Measurements from ENCODE around the gene SZRD1.
"Not testable (repeated sequence)": the region's sequence is repeated elsewhere in the genome, so short reads cannot be mapped to it uniquely, and the experiment has no call there.

The SZRD1 gene

DNA sequence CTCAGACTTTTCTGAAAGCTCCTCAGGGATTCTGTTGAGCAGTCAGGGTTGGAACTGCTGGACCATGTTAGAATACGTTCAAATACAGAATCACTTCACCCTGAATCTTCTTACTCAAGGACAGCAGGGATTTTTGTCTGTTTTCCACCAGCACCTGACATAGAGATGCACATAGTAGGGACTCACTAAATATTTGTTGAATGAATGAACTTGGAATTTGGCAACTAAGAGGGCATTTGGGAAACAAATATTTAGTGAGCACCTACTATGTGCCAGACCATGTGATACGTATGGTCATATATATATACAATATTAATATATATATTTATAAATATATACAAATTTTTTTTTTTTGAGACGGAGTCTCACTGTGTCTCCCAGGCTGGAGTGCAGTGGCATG is 10.2 kb upstream of the SZRD1 start:
- TF ChIP-seq CTCF (IDR thresholded peaks at IDR 0.05; ENCODE audit: poor library complexity, severe bottlenecking) = no peak
- no peaks in the 10 kb centered on the region for H3K36me3 ChIP-seq (ENCODE audit: low read depth)
- H3K9me3 ChIP-seq (ENCODE audit: severe bottlenecking) = no peaks in the 10 kb centered on the region
- no peak overlapping the region for H3K4me3 ChIP-seq (ENCODE audit: severe bottlenecking)
- no peak overlapping the region for H3K27ac ChIP-seq (ENCODE audit: poor library complexity, severe bottlenecking)
- no peak for DNase-seq (ENCODE audit: low spot score)
- ATAC-seq (ENCODE audit: low read depth) = no peak
- H3K27me3 ChIP-seq (ENCODE audit: insufficient read depth, poor library complexity, severe bottlenecking) = no peaks in the 10 kb centered on the region
- H3K4me1 ChIP-seq (ENCODE audit: insufficient read depth, poor library complexity, severe bottlenecking) = no peaks in the 10 kb centered on the region

- not testable (repeated sequence) for H3K27ac ChIP-seq (ENCODE audit: poor library complexity, severe bottlenecking); H3K4me1 ChIP-seq (ENCODE audit: insufficient read depth, poor library complexity, severe bottlenecking); H3K27me3 ChIP-seq (ENCODE audit: insufficient read depth, poor library complexity, severe bottlenecking); H3K36me3 ChIP-seq (ENCODE audit: low read depth); DNase-seq (ENCODE audit: low spot score); H3K9me3 ChIP-seq (ENCODE audit: severe bottlenecking); ATAC-seq (ENCODE audit: low read depth); H3K4me3 ChIP-seq (ENCODE audit: severe bottlenecking)
These were observed 1.9 kb upstream of the SZRD1 start for GRCh38 chr1:16365146-16365498.

- DNase-seq (ENCODE audit: low spot score) = peak; percentile 82
- Histone ChIP-seq H3K27ac (ENCODE audit: poor library complexity, severe bottlenecking) (peak overlapping the region; percentile 89), H3K4me1 (ENCODE audit: insufficient read depth, poor library complexity, severe bottlenecking) (peaks cover 13% of the 10 kb centered on the region), H3K4me3 (ENCODE audit: severe bottlenecking) (peak overlapping the region; percentile 81), H3K9me3 (ENCODE audit: severe bottlenecking) (no peaks in the 10 kb centered on the region), H3K36me3 (ENCODE audit: low read depth) (peaks cover under 1% of the 10 kb centered on the region; the same call in 1 of the 2 replicates), H3K27me3 (ENCODE audit: insufficient read depth, poor library complexity, severe bottlenecking) (no peaks in the 10 kb centered on the region)
- peak; percentile 68 for ATAC-seq (ENCODE audit: low read depth)
- peak; percentile 11 for TF ChIP-seq CTCF (IDR thresholded peaks at IDR 0.05; ENCODE audit: poor library complexity, severe bottlenecking)
These were observed 371 bp downstream of the SZRD1 start for GRCh38 chr1:16367258-16367967.

GRCh38 chr1:16367968-16368890 is 1.2 kb downstream of the SZRD1 start:
- DNase-seq (ENCODE audit: low spot score) (no peak), ATAC-seq (ENCODE audit: low read depth) (no peak; the same call in 2 of the 3 replicates)
- H3K36me3 ChIP-seq (ENCODE audit: low read depth) = peaks cover 4% of the 10 kb centered on the region; the same call in 1 of the 2 replicates
- no peaks in the 10 kb centered on the region for H3K9me3 ChIP-seq (ENCODE audit: severe bottlenecking)
- no peaks in the 10 kb centered on the region for H3K27me3 ChIP-seq (ENCODE audit: insufficient read depth, poor library complexity, severe bottlenecking)
- H3K4me3 ChIP-seq (ENCODE audit: severe bottlenecking) = peak overlapping the region; percentile 81
- TF ChIP-seq CTCF (IDR thresholded peaks at IDR 0.05; ENCODE audit: poor library complexity, severe bottlenecking) = no peak
- peak overlapping the region; percentile 89 for H3K27ac ChIP-seq (ENCODE audit: poor library complexity, severe bottlenecking)
- peaks cover 13% of the 10 kb centered on the region for H3K4me1 ChIP-seq (ENCODE audit: insufficient read depth, poor library complexity, severe bottlenecking)

- Histone ChIP-seq H3K4me3 (ENCODE audit: severe bottlenecking) (no peak overlapping the region), H3K4me1 (ENCODE audit: insufficient read depth, poor library complexity, severe bottlenecking) (peaks cover 21% of the 10 kb centered on the region), H3K36me3 (ENCODE audit: low read depth) (peaks cover 4% of the 10 kb centered on the region; the same call in 1 of the 2 replicates), H3K27ac (ENCODE audit: poor library complexity, severe bottlenecking) (peak overlapping the region; percentile 56), H3K27me3 (ENCODE audit: insufficient read depth, poor library complexity, severe bottlenecking) (no peaks in the 10 kb centered on the region), H3K9me3 (ENCODE audit: severe bottlenecking) (no peaks in the 10 kb centered on the region)
- ATAC-seq (ENCODE audit: low read depth) (no peak), DNase-seq (ENCODE audit: low spot score) (no peak)
- no peak for TF ChIP-seq CTCF (IDR thresholded peaks at IDR 0.05; ENCODE audit: poor library complexity, severe bottlenecking)
These were observed 2.8 kb downstream of the SZRD1 start for GRCh38 chr1:16369821-16370220.
